ENCODE measurements around the gene FANCG. TPM values are rescaled to one million over a fixed set of nuclear protein-coding genes. Genes with fewer than 3 reads are reported as not detected.

Gene FANCG
- total RNA-seq, 2 experiments from 2014 or later = 121 to 141 TPM

- Mint-ChIP-seq H3K27ac (no peak overlapping the region), H3K9me3 (ENCODE audit: low read depth) (no peaks in the 10 kb centered on the region), H3K27me3 (no peaks in the 10 kb centered on the region), H3K36me3 (peaks cover 11% of the 10 kb centered on the region), H3K4me1 (peaks cover 32% of the 10 kb centered on the region), H3K4me3 (no peak overlapping the region)
- CTCF ChIA-PET = interaction anchor here (8.4 kb wide), 1 partner anchor 13 kb away, joined by 44 read pairs; the partner anchor contains the start of gene PIGO
- peak; percentile 38 for DNase-seq
- ATAC-seq = no peak
These were observed 29.3 kb upstream of the FANCG start for GRCh38 chr9:35108946-35109575.

- peaks cover 31% of the 10 kb centered on the region for H3K4me1 Mint-ChIP-seq
- ATAC-seq (no peak), DNase-seq (peak; percentile 27)
- no peaks in the 10 kb centered on the region for H3K27me3 Mint-ChIP-seq
- H3K4me3 Mint-ChIP-seq = no peak overlapping the region
- peaks cover 11% of the 10 kb centered on the region for H3K36me3 Mint-ChIP-seq
- CTCF ChIA-PET = interaction anchor here (8.4 kb wide), 1 partner anchor 13 kb away, joined by 44 read pairs; the partner anchor contains the start of gene PIGO
- no peaks in the 10 kb centered on the region for H3K9me3 Mint-ChIP-seq (ENCODE audit: low read depth)
- no peak overlapping the region for H3K27ac Mint-ChIP-seq
These were observed 28.7 kb upstream of the FANCG start for GRCh38 chr9:35108461-35108860.

GRCh38 chr9:35107297-35108290, 27.9 kb upstream of the FANCG start:
- DNase-seq = no peak
- no peaks in the 10 kb centered on the region for H3K9me3 Mint-ChIP-seq (ENCODE audit: low read depth)

GRCh38 chr9:35106343-35106730, 26.6 kb upstream of the FANCG start:
- Mint-ChIP-seq H3K4me1 (peaks cover 33% of the 10 kb centered on the region), H3K36me3 (peaks cover 16% of the 10 kb centered on the region), H3K4me3 (no peak overlapping the region), H3K27me3 (no peaks in the 10 kb centered on the region), H3K9me3 (ENCODE audit: low read depth) (no peaks in the 10 kb centered on the region), H3K27ac (no peak overlapping the region)
- CTCF ChIA-PET = interaction anchor here (0.7 to 8.4 kb wide), 3 partner anchors 10 to 669 kb away, joined by 3 to 44 read pairs (median 5); partner anchors contain the start of gene PIGO
- DNase-seq (no peak), ATAC-seq (no peak)

More at GRCh38 chr9:35107297-35108290, 27.9 kb upstream of the FANCG start:
- Mint-ChIP-seq H3K27ac (no peak overlapping the region), H3K4me1 (peaks cover 33% of the 10 kb centered on the region), H3K36me3 (peaks cover 13% of the 10 kb centered on the region), H3K27me3 (no peaks in the 10 kb centered on the region), H3K4me3 (no peak overlapping the region)
- no peak for ATAC-seq
- CTCF ChIA-PET = interaction anchor here (0.7 to 8.4 kb wide), 3 partner anchors 12 to 668 kb away, joined by 3 to 44 read pairs (median 5); partner anchors contain the start of gene PIGO

- Mint-ChIP-seq H3K4me1 (peaks cover 36% of the 10 kb centered on the region), H3K36me3 (peaks cover 22% of the 10 kb centered on the region), H3K9me3 (ENCODE audit: low read depth) (no peaks in the 10 kb centered on the region), H3K4me3 (no peak overlapping the region), H3K27ac (no peak overlapping the region), H3K27me3 (no peaks in the 10 kb centered on the region)
- ATAC-seq (no peak), DNase-seq (no peak)
- CTCF ChIA-PET = interaction anchor here (8.4 kb wide), 1 partner anchor 10 kb away, joined by 44 read pairs; the partner anchor contains the start of gene PIGO
These were observed 26.0 kb upstream of the FANCG start for GRCh38 chr9:35105571-35106342.

- Mint-ChIP-seq H3K27me3 (no peaks in the 10 kb centered on the region), H3K27ac (no peak overlapping the region), H3K4me3 (no peak overlapping the region), H3K9me3 (ENCODE audit: low read depth) (no peaks in the 10 kb centered on the region), H3K36me3 (peaks cover 26% of the 10 kb centered on the region), H3K4me1 (peaks cover 37% of the 10 kb centered on the region)
- CTCF ChIA-PET = interaction anchor here (8.4 kb wide), 1 partner anchor 9 kb away, joined by 44 read pairs; the partner anchor contains the start of gene PIGO
- no peak for DNase-seq
- no peak for ATAC-seq
These were observed 25.4 kb upstream of the FANCG start for GRCh38 chr9:35105126-35105525.

- H3K9me3 Mint-ChIP-seq (ENCODE audit: low read depth) = no peaks in the 10 kb centered on the region
- H3K27me3 Mint-ChIP-seq = no peaks in the 10 kb centered on the region
- no peak for DNase-seq
- H3K4me1 Mint-ChIP-seq = peaks cover 39% of the 10 kb centered on the region
- CTCF ChIA-PET = interaction anchor here (0.6 to 8.4 kb wide), 5 partner anchors 9 to 507 kb away, joined by 3 to 44 read pairs (median 6); partner anchors contain the start of genes FANCG and PIGO
- H3K36me3 Mint-ChIP-seq = peaks cover 32% of the 10 kb centered on the region
- ATAC-seq = no peak
- peak overlapping the region; percentile 95 for H3K27ac Mint-ChIP-seq
- H3K4me3 Mint-ChIP-seq = no peak overlapping the region
These were observed 24.8 kb upstream of the FANCG start for GRCh38 chr9:35104586-35104985.

GRCh38 chr9:35103660-35104191, 24.0 kb upstream of the FANCG start:
- DNase-seq (no peak), ATAC-seq (no peak)
- Mint-ChIP-seq H3K4me1 (peaks cover 42% of the 10 kb centered on the region), H3K36me3 (peaks cover 37% of the 10 kb centered on the region), H3K27me3 (no peaks in the 10 kb centered on the region), H3K4me3 (peak overlapping the region; percentile 91), H3K9me3 (ENCODE audit: low read depth) (no peaks in the 10 kb centered on the region), H3K27ac (peak overlapping the region; percentile 95)
- CTCF ChIA-PET = interaction anchor here (0.6 to 3.4 kb wide), 11 partner anchors 8 to 508 kb away, joined by 3 to 30 read pairs (median 4); partner anchors contain the start of genes ATOSB and FANCG

- H3K9me3 Mint-ChIP-seq (ENCODE audit: low read depth) = no peaks in the 10 kb centered on the region
- H3K36me3 Mint-ChIP-seq = peaks cover 33% of the 10 kb centered on the region
- peak; percentile 96 for DNase-seq
- peak within 1 kb of the TSS; percentile 95 for H3K27ac Mint-ChIP-seq
- peak; percentile 97 for ATAC-seq
- CTCF ChIA-PET = interaction anchor here (0.6 to 3.4 kb wide), 10 partner anchors 8 to 508 kb away, joined by 3 to 30 read pairs (median 4); partner anchors contain the start of genes ATOSB and FANCG
- peaks cover 43% of the 10 kb centered on the region for H3K4me1 Mint-ChIP-seq
- H3K4me3 Mint-ChIP-seq = peak within 1 kb of the TSS; percentile 91
- H3K27me3 Mint-ChIP-seq = no peaks in the 10 kb centered on the region
These were observed 23.3 kb upstream of the FANCG start, which contains the start of gene STOML2 for GRCh38 chr9:35102769-35103659. TSS of gene STOML2 (minus strand) at chr9:35103131. CDS start at chr9:35103094, 37 bp downstream.

- ATAC-seq (no peak), DNase-seq (no peak)
- Mint-ChIP-seq H3K9me3 (ENCODE audit: low read depth) (no peaks in the 10 kb centered on the region), H3K27me3 (no peaks in the 10 kb centered on the region), H3K27ac (peak overlapping the region; percentile 95), H3K4me1 (peaks cover 46% of the 10 kb centered on the region), H3K36me3 (peaks cover 33% of the 10 kb centered on the region), H3K4me3 (peak overlapping the region; percentile 91)
- CTCF ChIA-PET = interaction anchor here (0.5 to 3.4 kb wide), 7 partner anchors 9 to 509 kb away, joined by 3 to 30 read pairs (median 6); partner anchors contain the start of genes ATOSB and FANCG
These were observed 22.7 kb upstream of the FANCG start for GRCh38 chr9:35102465-35102768.

GRCh38 chr9:35097573-35097972, 17.8 kb upstream of the FANCG start:
- CTCF ChIA-PET = interaction anchor here (0.6 to 6.1 kb wide), 6 partner anchors 11 to 931 kb away, joined by 3 to 69 read pairs (median 25); partner anchors contain the start of genes ATOSB and FANCG
- peak overlapping the region; percentile 45 for H3K27ac Mint-ChIP-seq
- H3K36me3 Mint-ChIP-seq = peaks cover 24% of the 10 kb centered on the region
- no peak overlapping the region for H3K4me3 Mint-ChIP-seq
- H3K9me3 Mint-ChIP-seq (ENCODE audit: low read depth) = no peaks in the 10 kb centered on the region
- ATAC-seq (no peak), DNase-seq (no peak)
- no peaks in the 10 kb centered on the region for H3K27me3 Mint-ChIP-seq
- H3K4me1 Mint-ChIP-seq = peaks cover 54% of the 10 kb centered on the region
